Panc1 (cell line): ENCODE data around the gene GNS. TPM values are rescaled to one million over a fixed set of nuclear protein-coding genes. Genes with fewer than 3 reads are reported as not detected.

Source experiments
- ATAC-seq: fragments of 200-7000 bp; cut with Tn5 transposase; 2 replicates; pipeline ENCODE4 v1.9.1; 2020; ENCODE audit warnings: mild to moderate bottlenecking, moderate library complexity
- BruUV-seq: library from RNA; stranded (reverse); fragments of 400-500 nt; replicated peaks from 2 replicates; lab custom pipeline; 2021; lab: Mats Ljungman, UMichigan
- CTCF ChIA-PET: fragments of 300-600 bp; sonication (Branson Sonifier 250); formaldehyde crosslinking; loops from one replicate; lab custom pipeline; 2022; ENCODE audit warnings: antibody characterized with exemption; lab: Charles Lee
- POLR2A ChIA-PET: fragments of 300-600 bp; sonication (Branson Sonifier 250); formaldehyde crosslinking; loops from one replicate; lab custom pipeline; 2022; ENCODE audit warnings: antibody characterized with exemption; lab: Charles Lee
- DNase-seq: peaks from one replicate; pipeline ENCODE4 v3.0.0-alpha.2; 2010; ENCODE audit warnings: low read depth, low spot score
- H3K27ac ChIP-seq: 2 replicates; pipeline ENCODE4 v1.5.1; 2011; ENCODE audit warnings: mild to moderate bottlenecking, low read length, inconsistent platforms
- H3K27me3 ChIP-seq: fragments of 200-500 bp; sonication (Bioruptor generic); 2 replicates; pipeline ENCODE4 v1.6.0; 2014; ENCODE audit warnings: low read length, inconsistent platforms; ENCODE audit not compliant: control insufficient read depth, insufficient read depth
- H3K36me3 ChIP-seq: fragments of 200-500 bp; sonication (Bioruptor generic); 2 replicates; pipeline ENCODE4 v1.5.1; 2014; ENCODE audit warnings: inconsistent platforms, mild to moderate bottlenecking, low read length, moderate library complexity; ENCODE audit not compliant: control insufficient read depth, insufficient read depth
- H3K4me1 ChIP-seq: 2 replicates; pipeline ENCODE4 v1.5.1; 2011; ENCODE audit warnings: inconsistent platforms, mild to moderate bottlenecking, low read length, moderate library complexity; ENCODE audit not compliant: control insufficient read depth, insufficient read depth
- H3K4me3 ChIP-seq, 2 experiments: 2 replicates each; pipeline ENCODE4 v1.5.1; 2011 to 2012; ENCODE audit warnings: low read depth in 2 of 2, low read length in 2 of 2, mild to moderate bottlenecking in 2 of 2, inconsistent platforms in 1 of 2, moderate library complexity in 1 of 2
- H3K9me3 ChIP-seq: fragments of 200-500 bp; sonication (Bioruptor generic); 2 replicates; pipeline ENCODE4 v1.5.1; 2014; ENCODE audit warnings: low read depth, mild to moderate bottlenecking, inconsistent platforms, low read length, moderate library complexity; ENCODE audit not compliant: control insufficient read depth, insufficient read depth
- POLR2AphosphoS5 ChIP-seq: IDR thresholded peaks from 2 replicates; pipeline ENCODE4 v1.6.1; 2012; ENCODE audit warnings: mild to moderate bottlenecking, low read depth, low read length, moderate library complexity
- SIN3A ChIP-seq: IDR thresholded peaks from 2 replicates; pipeline ENCODE4 v1.6.1; 2012; ENCODE audit warnings: low read depth, mild to moderate bottlenecking, low read length, moderate library complexity, borderline replicate concordance; ENCODE audit not compliant: insufficient read depth
- TCF7L2 ChIP-seq: IDR thresholded peaks from 2 replicates; pipeline ENCODE4 v1.6.1; 2011; ENCODE audit warnings: mild to moderate bottlenecking, low read depth, low read length, inconsistent platforms
- in situ Hi-C: cut with HindIII; loops from 2 replicates; pipeline ENCODE4 v1.10.0; 2016; ENCODE audit warnings: low sequenced_read_pairs, low pct_unique_long_range_greater_than_20kb
- intact Hi-C: fragments of 100-400 bp; cut with micrococcal nuclease; formaldehyde crosslinking; loops from one replicate; pipeline ENCODE4 v1.10.0; 2022; ENCODE audit not compliant: unreplicated experiment
- total RNA-seq: library from RNA; stranded (reverse); gene quantifications from one replicate; pipeline ENCODE4 v1.2.1, GENCODE V29; 2021; ENCODE audit not compliant: unreplicated experiment
- TF ChIP-seq, protein P1 (sequence below), 2 experiments: IDR thresholded peaks; 2 replicates each; pipeline ENCODE4 v1.6.1; 2011 to 2012; ENCODE audit warnings: low read depth in 2 of 2, control low read depth in 1 of 2, low read length in 1 of 2, mild to moderate bottlenecking in 1 of 2, moderate library complexity in 1 of 2; ENCODE audit not compliant: insufficient read depth in 1 of 2
- TF ChIP-seq, protein P2 (sequence below): fragments of 450-650 bp; IDR thresholded peaks from 2 replicates; pipeline ENCODE4 v1.5.1; 2017; ENCODE audit warnings: mild to moderate bottlenecking

The GNS gene
- total RNA-seq, 1 experiment from 2014 or later: 117 TPM

DNA sequence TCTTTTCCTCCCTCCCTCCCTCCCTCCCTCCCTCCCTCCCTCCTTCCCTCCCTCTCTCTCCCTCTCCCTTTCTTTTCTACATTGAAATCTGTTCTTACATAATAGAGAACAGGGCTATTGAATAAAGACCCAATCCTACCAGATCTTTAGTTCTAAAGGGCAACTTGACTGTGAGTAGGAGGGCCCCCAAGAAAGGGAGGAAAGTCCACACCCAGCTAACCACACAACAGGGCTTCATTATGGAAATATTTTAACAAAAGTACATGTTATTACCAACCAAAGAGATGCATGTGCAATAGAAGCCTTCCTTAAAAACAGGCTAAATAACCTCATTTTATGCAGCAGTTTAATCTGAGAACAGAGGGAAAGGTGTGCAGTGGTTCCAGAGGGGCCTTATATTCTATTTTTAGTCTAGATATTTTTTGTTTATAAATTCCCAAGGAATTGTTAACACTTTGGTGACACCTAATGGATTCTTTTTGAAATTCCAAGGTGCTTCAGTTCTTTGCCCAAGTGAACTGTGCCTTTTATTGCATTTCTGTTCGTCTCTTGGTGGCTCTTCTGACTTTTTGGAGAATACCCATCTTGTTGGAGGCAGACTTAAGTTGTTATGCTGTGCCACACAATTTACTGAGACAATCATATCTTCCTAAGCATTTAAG, 63.0 kb downstream of the GNS start:
- no peak overlapping the region for H3K4me3 ChIP-seq
- H3K4me1 ChIP-seq: peaks cover 32% of the 10 kb centered on the region
- 0 out of 2 replicates have a peak, but pooled peaks have one; percentile 31 for ATAC-seq
- DNase-seq: no peak
- TF ChIP-seq, protein P1, sequence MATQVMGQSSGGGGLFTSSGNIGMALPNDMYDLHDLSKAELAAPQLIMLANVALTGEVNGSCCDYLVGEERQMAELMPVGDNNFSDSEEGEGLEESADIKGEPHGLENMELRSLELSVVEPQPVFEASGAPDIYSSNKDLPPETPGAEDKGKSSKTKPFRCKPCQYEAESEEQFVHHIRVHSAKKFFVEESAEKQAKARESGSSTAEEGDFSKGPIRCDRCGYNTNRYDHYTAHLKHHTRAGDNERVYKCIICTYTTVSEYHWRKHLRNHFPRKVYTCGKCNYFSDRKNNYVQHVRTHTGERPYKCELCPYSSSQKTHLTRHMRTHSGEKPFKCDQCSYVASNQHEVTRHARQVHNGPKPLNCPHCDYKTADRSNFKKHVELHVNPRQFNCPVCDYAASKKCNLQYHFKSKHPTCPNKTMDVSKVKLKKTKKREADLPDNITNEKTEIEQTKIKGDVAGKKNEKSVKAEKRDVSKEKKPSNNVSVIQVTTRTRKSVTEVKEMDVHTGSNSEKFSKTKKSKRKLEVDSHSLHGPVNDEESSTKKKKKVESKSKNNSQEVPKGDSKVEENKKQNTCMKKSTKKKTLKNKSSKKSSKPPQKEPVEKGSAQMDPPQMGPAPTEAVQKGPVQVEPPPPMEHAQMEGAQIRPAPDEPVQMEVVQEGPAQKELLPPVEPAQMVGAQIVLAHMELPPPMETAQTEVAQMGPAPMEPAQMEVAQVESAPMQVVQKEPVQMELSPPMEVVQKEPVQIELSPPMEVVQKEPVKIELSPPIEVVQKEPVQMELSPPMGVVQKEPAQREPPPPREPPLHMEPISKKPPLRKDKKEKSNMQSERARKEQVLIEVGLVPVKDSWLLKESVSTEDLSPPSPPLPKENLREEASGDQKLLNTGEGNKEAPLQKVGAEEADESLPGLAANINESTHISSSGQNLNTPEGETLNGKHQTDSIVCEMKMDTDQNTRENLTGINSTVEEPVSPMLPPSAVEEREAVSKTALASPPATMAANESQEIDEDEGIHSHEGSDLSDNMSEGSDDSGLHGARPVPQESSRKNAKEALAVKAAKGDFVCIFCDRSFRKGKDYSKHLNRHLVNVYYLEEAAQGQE (IDR thresholded peaks at IDR 0.05; ENCODE audit: insufficient read depth in 1 of 2, low read depth in 2 of 2, low read length in 1 of 2): no peak
- TF ChIP-seq, protein P2, sequence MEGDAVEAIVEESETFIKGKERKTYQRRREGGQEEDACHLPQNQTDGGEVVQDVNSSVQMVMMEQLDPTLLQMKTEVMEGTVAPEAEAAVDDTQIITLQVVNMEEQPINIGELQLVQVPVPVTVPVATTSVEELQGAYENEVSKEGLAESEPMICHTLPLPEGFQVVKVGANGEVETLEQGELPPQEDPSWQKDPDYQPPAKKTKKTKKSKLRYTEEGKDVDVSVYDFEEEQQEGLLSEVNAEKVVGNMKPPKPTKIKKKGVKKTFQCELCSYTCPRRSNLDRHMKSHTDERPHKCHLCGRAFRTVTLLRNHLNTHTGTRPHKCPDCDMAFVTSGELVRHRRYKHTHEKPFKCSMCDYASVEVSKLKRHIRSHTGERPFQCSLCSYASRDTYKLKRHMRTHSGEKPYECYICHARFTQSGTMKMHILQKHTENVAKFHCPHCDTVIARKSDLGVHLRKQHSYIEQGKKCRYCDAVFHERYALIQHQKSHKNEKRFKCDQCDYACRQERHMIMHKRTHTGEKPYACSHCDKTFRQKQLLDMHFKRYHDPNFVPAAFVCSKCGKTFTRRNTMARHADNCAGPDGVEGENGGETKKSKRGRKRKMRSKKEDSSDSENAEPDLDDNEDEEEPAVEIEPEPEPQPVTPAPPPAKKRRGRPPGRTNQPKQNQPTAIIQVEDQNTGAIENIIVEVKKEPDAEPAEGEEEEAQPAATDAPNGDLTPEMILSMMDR: peak; percentile 47; the same call in 1 of the 2 replicates
- H3K27ac ChIP-seq: peak overlapping the region; percentile 46; the same call in 1 of the 2 replicates
- BruUV-seq: no TSS peak
- POLR2A ChIA-PET: interaction anchor here (0.6 kb wide), 1 partner anchor 71 kb away, joined by 4 read pairs; no protein-coding TSS in a partner anchor
- no peaks in the 10 kb centered on the region for H3K9me3 ChIP-seq
- intact Hi-C loops (loop anchor here (1.0 to 5.0 kb wide), 2 partner anchors 84 to 147 kb away; partner anchors contain the start of gene RASSF3), in situ Hi-C loops (no loop called here)
- H3K27me3 ChIP-seq: no peaks in the 10 kb centered on the region
- CTCF ChIA-PET: interaction anchor here (0.6 to 4.6 kb wide), 3 partner anchors 87 to 246 kb away, joined by 7 to 24 read pairs (median 15); no protein-coding TSS in a partner anchor
- H3K36me3 ChIP-seq: peaks cover 9% of the 10 kb centered on the region

DNA sequence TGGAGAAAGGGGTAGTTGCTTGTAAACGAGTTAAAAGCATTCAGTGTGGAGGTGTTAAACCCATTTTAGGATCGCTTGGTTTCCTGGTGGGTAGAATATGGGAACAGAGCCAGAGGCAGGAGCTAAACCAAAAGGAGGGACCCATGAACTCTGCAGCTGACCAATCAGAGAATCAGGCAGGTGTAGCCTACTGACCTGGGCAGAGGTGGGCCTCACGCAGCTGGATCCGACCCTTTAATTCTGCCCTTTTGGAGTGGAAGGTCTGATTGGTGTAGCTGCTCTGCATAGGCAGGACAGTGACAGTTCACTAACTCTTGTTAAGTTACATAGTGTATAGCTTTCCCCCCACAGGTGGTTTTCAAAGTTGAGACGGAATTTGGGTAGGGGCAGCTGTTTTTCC, 63.7 kb downstream of the GNS start:
- H3K27me3 ChIP-seq: no peaks in the 10 kb centered on the region
- no peaks in the 10 kb centered on the region for H3K9me3 ChIP-seq
- in situ Hi-C loops (no loop called here), intact Hi-C loops (loop anchor here (5.0 kb wide), 1 partner anchor 83 kb away; the partner anchor contains the start of gene RASSF3)
- H3K27ac ChIP-seq: 0 out of 2 replicates have a peak overlapping the region, but pooled peaks have one; percentile 30
- ATAC-seq (no peak), DNase-seq (no peak)
- TF ChIP-seq TCF7L2 (no peak), SIN3A (no peak), POLR2AphosphoS5 (no peak)
- TF ChIP-seq, protein P1 (IDR thresholded peaks at IDR 0.05; ENCODE audit: insufficient read depth in 1 of 2, low read depth in 2 of 2, low read length in 1 of 2): no peak
- TF ChIP-seq, protein P2: no peak
- H3K36me3 ChIP-seq: peaks cover 9% of the 10 kb centered on the region
- peaks cover 34% of the 10 kb centered on the region for H3K4me1 ChIP-seq
- no peak overlapping the region for H3K4me3 ChIP-seq
- ChIA-PET CTCF (interaction anchor here (1.1 to 4.6 kb wide), 3 partner anchors 86 to 162 kb away, joined by 5 to 24 read pairs (median 15); no protein-coding TSS in a partner anchor), POLR2A (interaction anchor here (0.6 kb wide), 1 partner anchor 12 kb away, joined by 4 read pairs; no protein-coding TSS in a partner anchor)
- BruUV-seq: TSS peak; percentile 77
